Activated naive CD4-positive, alpha-beta T cell (primary cell): Measurements from ENCODE around the gene GASK1A.
"Not testable (repeated sequence)": the region's sequence is repeated elsewhere in the genome, so short reads cannot be mapped to it uniquely, and the experiment has no call there.

Source experiments
- DNase-seq, 4 experiments: peaks; one replicate each; lab custom pipeline; 2025; lab: John Stamatoyannopoulos, UW

The GASK1A gene

GRCh38 chr3:43032646-43033628 is 53.8 kb downstream of the GASK1A start:
- DNase-seq, result no peak

- no peak for DNase-seq
These were observed 55.1 kb downstream of the GASK1A start for GRCh38 chr3:43034200-43034599.

GRCh38 chr3:43034911-43035310 is 55.8 kb downstream of the GASK1A start:
- no peak for DNase-seq

GRCh38 chr3:43035801-43036365 is 56.8 kb downstream of the GASK1A start:
- no peak for DNase-seq

- DNase-seq, result no peak
These were observed 57.7 kb downstream of the GASK1A start for GRCh38 chr3:43036621-43037423.

GRCh38 chr3:43038010-43038409 is 58.9 kb downstream of the GASK1A start:
- DNase-seq, result no peak

GRCh38 chr3:43041517-43041916 is 62.4 kb downstream of the GASK1A start:
- DNase-seq, result no peak

GRCh38 chr3:43043071-43043766 is 64.1 kb downstream of the GASK1A start:
- no peak for DNase-seq

GRCh38 chr3:43043793-43044192 is 64.7 kb downstream of the GASK1A start:
- DNase-seq, result no peak

GRCh38 chr3:43045079-43045478 is 66.0 kb downstream of the GASK1A start:
- not testable (repeated sequence) for DNase-seq

- no peak for DNase-seq
These were observed 67.5 kb downstream of the GASK1A start for GRCh38 chr3:43046583-43046982.

- DNase-seq, result no peak
These were observed 69.4 kb downstream of the GASK1A start for GRCh38 chr3:43048470-43048869.

GRCh38 chr3:43053291-43053690 is 74.2 kb downstream of the GASK1A start:
- DNase-seq, result no peak

- DNase-seq, result no peak
These were observed 75.6 kb downstream of the GASK1A start for GRCh38 chr3:43054754-43055153.

- DNase-seq, result no peak
These were observed 76.3 kb downstream of the GASK1A start for GRCh38 chr3:43055393-43055792.

GRCh38 chr3:43055806-43056770 is 77.0 kb downstream of the GASK1A start:
- no peak for DNase-seq

GRCh38 chr3:43059456-43059855 is 80.3 kb downstream of the GASK1A start:
- no peak for DNase-seq

GRCh38 chr3:43061101-43061895 is 82.2 kb downstream of the GASK1A start:
- DNase-seq, result no peak

- DNase-seq, result no peak
These were observed 83.0 kb downstream of the GASK1A start for GRCh38 chr3:43062040-43062563.
